G401 (cell line): Measurements from ENCODE around the gene TOP2A. TPM values are rescaled to one million over a fixed set of nuclear protein-coding genes. Genes with fewer than 3 reads are reported as not detected.
"Not testable (repeated sequence)": the region's sequence is repeated elsewhere in the genome, so short reads cannot be mapped to it uniquely, and the experiment has no call there.

Experiments used
- DNase-seq: peaks from one replicate; pipeline ENCODE4 v3.0.0-alpha.2; 2015; ENCODE audit warnings: low spot score
- in situ Hi-C: cut with HindIII; loops from 2 replicates; pipeline ENCODE4 v1.10.0; 2016; ENCODE audit warnings: low sequenced_read_pairs, mixed read lengths
- total RNA-seq: library from RNA; depleted of rRNA; stranded (reverse); fragments of >200 nt; shearing (Covaris generic); gene quantifications from 2 replicates; pipeline ENCODE4 v1.2.3, GENCODE V29; 2014

TOP2A gene
- total RNA-seq, 1 experiment from 2014 or later, result 277 TPM

DNA sequence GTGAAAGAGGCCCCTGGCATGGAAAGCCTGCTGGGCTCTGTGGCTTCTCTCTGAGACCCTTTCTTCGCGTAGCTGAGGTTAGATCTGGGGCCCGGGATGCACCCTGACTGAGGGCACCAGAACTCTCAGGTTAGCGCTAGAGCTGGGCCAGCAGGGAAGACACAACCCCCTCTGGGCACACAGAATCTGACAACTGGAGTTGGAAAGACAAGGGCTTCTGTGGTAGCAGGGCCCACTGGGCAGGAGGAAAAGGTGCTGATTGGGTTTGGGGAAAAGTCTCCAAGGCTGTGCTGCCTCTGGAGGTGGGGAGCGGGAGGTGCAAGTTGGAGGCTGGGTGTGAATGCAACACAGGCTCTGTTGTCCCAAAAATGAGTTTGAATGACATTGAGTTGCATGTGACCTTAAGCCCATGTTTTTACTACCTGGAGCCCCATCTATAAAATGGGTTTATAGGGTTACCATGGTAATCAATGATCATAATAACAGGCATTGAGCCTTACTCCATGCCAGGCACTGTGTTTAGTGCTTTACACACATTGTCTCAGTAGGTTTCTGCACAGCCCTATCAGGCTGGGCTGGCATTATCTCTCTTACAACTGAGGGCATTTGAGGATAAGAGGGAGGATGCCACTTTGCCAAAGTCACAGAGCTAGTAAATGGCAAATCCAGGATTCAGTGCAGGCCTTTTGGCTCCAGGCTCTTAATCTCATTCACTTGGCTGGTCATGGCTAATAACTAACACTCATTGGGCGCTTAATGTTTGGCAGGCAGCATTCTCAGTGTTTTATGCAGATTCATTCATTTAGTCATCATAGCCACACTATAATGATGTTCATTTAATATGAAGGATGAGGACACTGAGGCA is 16.1 kb upstream of the TOP2A start:
- in situ Hi-C loops, result no loop called here
- peak; percentile 77 for DNase-seq

GRCh38 chr17:40432864-40433528 is 15.3 kb upstream of the TOP2A start:
- DNase-seq, result peak; percentile 40
- in situ Hi-C loops, result no loop called here

GRCh38 chr17:40431231-40431602 is 13.5 kb upstream of the TOP2A start:
- in situ Hi-C loops, result no loop called here

DNA sequence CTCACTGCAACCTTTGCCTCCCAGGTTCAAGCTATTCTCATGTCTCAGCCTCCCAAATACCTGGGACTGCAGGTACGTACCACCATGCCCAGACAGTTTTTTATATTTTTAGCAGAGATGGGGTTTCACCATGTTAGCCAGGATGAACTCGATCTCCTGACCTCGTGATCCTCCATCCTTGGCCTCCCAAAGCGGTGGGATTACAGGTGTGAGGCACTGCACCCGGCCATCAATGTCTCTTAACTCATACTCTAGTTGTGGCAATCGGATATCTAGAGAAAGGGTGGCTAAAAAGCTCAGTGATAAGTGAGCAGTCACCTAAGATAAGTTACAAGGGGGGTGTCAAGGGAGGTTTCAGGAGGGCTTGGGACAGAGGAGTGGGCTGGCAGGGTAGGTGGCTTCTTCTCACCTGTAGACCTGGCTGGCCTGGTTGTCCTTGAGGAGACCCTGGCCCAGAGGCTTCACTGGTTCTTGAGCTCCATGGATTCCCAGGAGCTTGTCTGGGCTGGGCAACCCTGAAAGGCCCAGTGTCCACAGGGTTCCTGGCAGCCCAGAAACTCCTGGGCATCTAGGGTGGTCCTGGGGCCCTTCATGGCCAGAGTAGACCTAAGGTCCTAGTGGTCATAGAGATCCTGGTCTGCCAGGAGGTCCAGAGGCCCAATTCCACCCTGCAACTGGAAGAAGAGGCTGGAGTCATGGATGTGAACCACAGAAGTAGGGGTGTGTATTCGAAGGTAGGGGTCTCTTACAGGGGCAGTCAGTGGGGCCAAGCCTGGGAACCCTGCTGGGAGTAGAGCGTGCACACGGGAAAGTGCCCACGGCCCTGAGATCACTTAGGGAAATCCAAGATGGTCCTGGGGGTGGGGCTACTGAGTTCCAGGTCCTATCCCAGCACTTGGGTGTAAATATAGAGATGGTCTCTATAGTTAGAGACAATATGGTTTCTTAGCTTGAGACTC is 12.9 kb upstream of the TOP2A start:
- DNase-seq, result no peak
- in situ Hi-C loops, result no loop called here

More at GRCh38 chr17:40431231-40431602, 13.5 kb upstream of the TOP2A start:
- DNase-seq, result no peak

GRCh38 chr17:40427002-40427491 is 9.4 kb upstream of the TOP2A start:
- no peak for DNase-seq
- in situ Hi-C loops, result no loop called here

DNA sequence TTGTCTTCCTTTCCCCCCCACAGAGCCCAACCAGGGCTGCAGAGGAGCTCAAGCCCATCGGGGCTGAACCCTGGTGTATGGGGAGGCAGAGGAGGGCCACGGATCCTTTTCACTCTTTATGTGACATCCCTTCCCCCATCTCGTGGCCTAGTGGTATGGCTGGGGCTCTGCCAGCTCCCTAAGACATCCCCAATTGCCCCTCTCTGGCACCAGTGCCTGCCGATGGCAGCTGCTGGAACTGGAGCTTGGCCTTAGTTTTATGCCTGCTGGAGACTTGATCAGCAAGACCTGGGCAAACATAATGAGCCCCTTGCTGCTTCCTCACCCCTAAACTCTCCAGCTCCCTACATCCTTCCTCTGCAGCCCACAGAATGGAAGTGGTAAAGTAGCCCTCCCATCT is 8.0 kb upstream of the TOP2A start:
- no peak for DNase-seq
- in situ Hi-C loops, result no loop called here

DNA sequence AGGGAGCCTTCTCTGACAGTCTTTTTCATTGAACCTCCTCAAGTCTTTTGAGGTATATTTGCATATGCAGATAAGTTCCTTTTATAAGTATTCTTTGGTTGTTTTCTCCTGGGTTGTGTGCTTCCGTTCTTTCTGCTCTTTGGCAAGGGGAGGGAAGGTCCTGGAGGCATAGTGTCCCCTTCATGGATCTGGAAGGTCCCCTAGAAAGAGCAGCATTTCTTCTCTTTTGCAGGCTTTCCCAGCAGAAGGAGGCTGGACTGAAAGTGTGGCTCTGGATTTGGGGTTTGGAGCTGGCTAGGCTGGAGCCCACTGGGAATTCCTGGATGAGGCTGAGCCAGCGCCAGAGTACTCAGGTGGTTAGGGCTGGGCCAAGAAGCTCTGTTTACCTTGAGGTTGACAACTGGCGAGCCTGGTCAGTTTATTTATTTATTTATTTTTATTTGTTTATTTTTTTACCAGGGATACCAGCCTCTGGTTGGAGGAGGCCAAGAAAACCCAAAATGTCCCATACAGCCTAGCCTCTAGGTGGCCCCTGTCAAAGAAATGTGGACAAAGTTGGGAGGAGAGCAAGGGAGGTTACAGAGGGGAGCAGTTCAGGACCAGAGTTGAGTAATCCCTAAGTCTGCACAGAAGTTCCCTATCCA is 5.4 kb upstream of the TOP2A start:
- in situ Hi-C loops, result no loop called here
- no peak for DNase-seq

GRCh38 chr17:40419559-40420331 is 2.0 kb upstream of the TOP2A start:
- in situ Hi-C loops, result no loop called here
- DNase-seq, result no peak

DNA sequence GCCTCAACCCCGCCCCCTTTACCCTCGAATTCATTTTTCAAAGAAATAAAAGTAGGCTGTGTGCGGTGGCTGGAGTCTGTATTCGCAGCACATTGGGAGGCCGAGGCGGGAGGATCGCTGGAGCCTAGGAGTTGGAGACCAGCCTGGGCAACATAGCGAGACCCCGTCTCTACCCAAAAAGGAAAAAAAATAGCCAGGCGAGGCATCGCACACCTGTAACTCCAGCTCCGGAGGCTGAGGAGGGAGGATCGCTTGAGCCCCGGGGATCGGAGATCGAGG is 671 bp upstream of the TOP2A start:
- no peak for DNase-seq
- in situ Hi-C loops, result no loop called here

- DNase-seq, result peak; percentile 11
- in situ Hi-C loops, result no loop called here
Observed at GRCh38 chr17:40417258-40417608, 463 bp downstream of the TOP2A start.

DNA sequence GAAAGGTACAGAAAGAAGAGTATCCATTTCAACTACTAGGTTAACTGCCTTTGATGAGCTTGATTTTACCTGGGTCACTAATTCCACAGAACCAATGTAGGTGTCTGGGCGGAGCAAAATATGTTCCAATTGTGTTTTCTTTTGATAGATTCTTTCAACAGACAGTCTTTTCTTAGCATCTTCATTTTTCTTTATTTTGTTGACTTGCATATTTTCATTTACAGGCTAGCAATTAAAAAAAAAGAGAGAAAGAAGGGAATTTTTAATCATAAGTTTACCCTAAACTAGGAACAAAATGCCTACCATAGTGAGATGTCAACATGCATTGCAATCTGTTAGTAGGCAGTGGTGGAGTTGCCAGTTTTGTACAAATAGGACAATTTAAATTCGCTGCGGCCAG is 1.0 kb downstream of the TOP2A start:
- in situ Hi-C loops, result no loop called here
- DNase-seq, result no peak

GRCh38 chr17:40415390-40415789 is 2.3 kb downstream of the TOP2A start:
- in situ Hi-C loops, result no loop called here
- DNase-seq, result peak; percentile 44

DNA sequence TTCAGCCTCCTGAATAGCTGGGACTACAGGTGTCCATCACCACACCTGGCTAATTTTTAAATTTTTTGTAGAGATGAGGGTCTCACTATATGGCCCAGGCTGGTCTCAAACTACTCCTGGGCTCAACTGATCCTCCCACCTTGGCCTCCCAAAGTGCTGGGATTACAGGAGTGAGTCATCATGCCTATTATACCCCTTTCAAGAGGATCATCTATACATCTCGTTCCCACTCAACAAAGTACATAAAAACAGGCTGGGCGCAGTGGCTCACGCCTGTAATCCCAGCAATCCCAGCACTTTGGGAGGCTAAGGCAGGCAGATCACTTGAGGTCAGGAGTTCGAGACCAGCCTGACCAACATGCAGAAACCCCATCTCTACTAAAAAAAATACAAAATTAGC is 3.4 kb downstream of the TOP2A start:
- in situ Hi-C loops, DNase-seq: not testable (repeated sequence)

GRCh38 chr17:40412880-40413279 is 4.8 kb downstream of the TOP2A start:
- no peak for DNase-seq
- in situ Hi-C loops, result no loop called here

GRCh38 chr17:40411821-40412220 is 5.9 kb downstream of the TOP2A start:
- in situ Hi-C loops, result no loop called here
- no peak for DNase-seq

- in situ Hi-C loops, result no loop called here
- no peak for DNase-seq
Observed at GRCh38 chr17:40410082-40410481, 7.6 kb downstream of the TOP2A start.

GRCh38 chr17:40409540-40409939 is 8.2 kb downstream of the TOP2A start:
- in situ Hi-C loops, DNase-seq: not testable (repeated sequence)

DNA sequence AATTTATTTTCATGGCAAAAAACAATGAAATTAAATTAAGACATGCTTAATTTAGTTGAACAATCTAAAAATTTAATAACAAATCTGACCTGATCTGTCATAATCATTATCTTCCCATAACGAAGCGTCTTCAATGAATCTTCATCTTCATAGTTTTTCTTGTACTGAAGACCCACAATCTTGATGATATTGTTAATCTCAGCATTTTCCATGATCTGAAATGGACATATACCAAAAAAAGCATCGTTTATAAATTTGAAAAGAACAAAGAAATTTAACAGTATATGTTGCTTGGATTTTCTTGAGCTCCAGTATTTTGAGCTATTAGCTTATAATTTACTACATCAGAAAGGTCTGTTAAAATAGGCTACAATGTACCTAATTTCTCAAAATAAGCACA is 10.2 kb downstream of the TOP2A start:
- DNase-seq, result no peak
- in situ Hi-C loops, result no loop called here

- in situ Hi-C loops, result no loop called here
- no peak for DNase-seq
Observed at GRCh38 chr17:40404003-40404402, 13.7 kb downstream of the TOP2A start.
